ENCODE results near the gene AP2A1. TPM values are rescaled to one million over a fixed set of nuclear protein-coding genes. Genes with fewer than 3 reads are reported as not detected.

The AP2A1 gene
- total RNA-seq, 1 experiment from 2014 or later, result 72.1 TPM

DNA sequence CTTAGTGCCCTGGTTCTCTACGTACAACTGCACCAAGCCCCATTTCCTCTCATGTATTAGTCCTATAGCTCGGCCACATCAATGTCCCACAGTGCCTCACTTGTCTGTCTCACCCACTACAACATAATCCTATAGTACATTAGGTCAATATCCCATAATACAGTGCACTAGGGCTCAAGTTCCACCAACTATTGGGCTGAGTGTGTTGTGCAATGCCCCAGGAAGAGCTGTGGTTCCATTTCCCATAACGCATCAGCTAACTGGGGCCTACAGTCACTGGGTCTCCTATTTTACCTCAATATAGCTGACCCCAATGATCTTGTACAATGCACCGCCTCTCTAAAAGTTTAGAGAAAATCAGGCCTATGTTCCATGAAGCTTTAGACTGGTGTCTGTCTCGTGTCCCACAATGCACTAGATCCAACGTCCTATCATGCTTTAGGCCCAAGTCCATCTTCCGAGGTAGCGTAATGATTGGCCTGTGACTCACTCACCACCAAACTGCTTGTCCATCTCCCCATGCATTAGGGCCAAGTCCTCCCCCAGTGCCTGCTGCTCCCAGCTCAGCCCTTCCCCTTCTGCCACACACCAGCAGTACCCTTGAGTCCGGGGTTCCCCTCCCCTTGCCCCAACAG lies 25.5 kb upstream of the AP2A1 start:
- POLR2A ChIA-PET, result no interaction called here
- TF ChIP-seq, protein P1, sequence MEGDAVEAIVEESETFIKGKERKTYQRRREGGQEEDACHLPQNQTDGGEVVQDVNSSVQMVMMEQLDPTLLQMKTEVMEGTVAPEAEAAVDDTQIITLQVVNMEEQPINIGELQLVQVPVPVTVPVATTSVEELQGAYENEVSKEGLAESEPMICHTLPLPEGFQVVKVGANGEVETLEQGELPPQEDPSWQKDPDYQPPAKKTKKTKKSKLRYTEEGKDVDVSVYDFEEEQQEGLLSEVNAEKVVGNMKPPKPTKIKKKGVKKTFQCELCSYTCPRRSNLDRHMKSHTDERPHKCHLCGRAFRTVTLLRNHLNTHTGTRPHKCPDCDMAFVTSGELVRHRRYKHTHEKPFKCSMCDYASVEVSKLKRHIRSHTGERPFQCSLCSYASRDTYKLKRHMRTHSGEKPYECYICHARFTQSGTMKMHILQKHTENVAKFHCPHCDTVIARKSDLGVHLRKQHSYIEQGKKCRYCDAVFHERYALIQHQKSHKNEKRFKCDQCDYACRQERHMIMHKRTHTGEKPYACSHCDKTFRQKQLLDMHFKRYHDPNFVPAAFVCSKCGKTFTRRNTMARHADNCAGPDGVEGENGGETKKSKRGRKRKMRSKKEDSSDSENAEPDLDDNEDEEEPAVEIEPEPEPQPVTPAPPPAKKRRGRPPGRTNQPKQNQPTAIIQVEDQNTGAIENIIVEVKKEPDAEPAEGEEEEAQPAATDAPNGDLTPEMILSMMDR (IDR thresholded peaks at IDR 0.05), result no peak
- TF ChIP-seq, protein P2, sequence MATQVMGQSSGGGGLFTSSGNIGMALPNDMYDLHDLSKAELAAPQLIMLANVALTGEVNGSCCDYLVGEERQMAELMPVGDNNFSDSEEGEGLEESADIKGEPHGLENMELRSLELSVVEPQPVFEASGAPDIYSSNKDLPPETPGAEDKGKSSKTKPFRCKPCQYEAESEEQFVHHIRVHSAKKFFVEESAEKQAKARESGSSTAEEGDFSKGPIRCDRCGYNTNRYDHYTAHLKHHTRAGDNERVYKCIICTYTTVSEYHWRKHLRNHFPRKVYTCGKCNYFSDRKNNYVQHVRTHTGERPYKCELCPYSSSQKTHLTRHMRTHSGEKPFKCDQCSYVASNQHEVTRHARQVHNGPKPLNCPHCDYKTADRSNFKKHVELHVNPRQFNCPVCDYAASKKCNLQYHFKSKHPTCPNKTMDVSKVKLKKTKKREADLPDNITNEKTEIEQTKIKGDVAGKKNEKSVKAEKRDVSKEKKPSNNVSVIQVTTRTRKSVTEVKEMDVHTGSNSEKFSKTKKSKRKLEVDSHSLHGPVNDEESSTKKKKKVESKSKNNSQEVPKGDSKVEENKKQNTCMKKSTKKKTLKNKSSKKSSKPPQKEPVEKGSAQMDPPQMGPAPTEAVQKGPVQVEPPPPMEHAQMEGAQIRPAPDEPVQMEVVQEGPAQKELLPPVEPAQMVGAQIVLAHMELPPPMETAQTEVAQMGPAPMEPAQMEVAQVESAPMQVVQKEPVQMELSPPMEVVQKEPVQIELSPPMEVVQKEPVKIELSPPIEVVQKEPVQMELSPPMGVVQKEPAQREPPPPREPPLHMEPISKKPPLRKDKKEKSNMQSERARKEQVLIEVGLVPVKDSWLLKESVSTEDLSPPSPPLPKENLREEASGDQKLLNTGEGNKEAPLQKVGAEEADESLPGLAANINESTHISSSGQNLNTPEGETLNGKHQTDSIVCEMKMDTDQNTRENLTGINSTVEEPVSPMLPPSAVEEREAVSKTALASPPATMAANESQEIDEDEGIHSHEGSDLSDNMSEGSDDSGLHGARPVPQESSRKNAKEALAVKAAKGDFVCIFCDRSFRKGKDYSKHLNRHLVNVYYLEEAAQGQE (IDR thresholded peaks at IDR 0.05; ENCODE audit: insufficient read depth in 1 of 2, low read depth in 2 of 2, low read length in 1 of 2), result no peak
- no peak for TF ChIP-seq SIN3A (IDR thresholded peaks at IDR 0.05; ENCODE audit: borderline replicate concordance, insufficient read depth, low read depth, low read length)
- TF ChIP-seq POLR2AphosphoS5 (IDR thresholded peaks at IDR 0.05; ENCODE audit: low read depth, low read length), result no peak
- TF ChIP-seq TCF7L2 (IDR thresholded peaks at IDR 0.05; ENCODE audit: low read depth, low read length), result no peak
- BruUV-seq (replicated peaks), result no TSS peak
- Histone ChIP-seq H3K27ac (ENCODE audit: low read length) (no peak overlapping the region), H3K36me3 (ENCODE audit: control insufficient read depth, insufficient read depth, low read length) (no peaks in the 10 kb centered on the region), H3K27me3 (ENCODE audit: control insufficient read depth, insufficient read depth, low read length) (no peaks in the 10 kb centered on the region), H3K9me3 (ENCODE audit: control insufficient read depth, insufficient read depth, low read depth, low read length) (no peaks in the 10 kb centered on the region), H3K4me3 (ENCODE audit: low read depth in 2 of 2, low read length in 2 of 2) (no peak overlapping the region), H3K4me1 (ENCODE audit: control insufficient read depth, insufficient read depth, low read length) (no peaks in the 10 kb centered on the region)
- CTCF ChIA-PET, result interaction anchor here (0.6 kb wide), 1 partner anchor 55 kb away, joined by 10 read pairs; no protein-coding TSS in a partner anchor
- in situ Hi-C loops (cut with HindIII; ENCODE audit: low pct_unique_long_range_greater_than_20kb, low sequenced_read_pairs), result no loop called here
- intact Hi-C loops (cut with micrococcal nuclease; ENCODE audit: unreplicated experiment), result no loop called here
- no peak for ATAC-seq
- DNase-seq (ENCODE audit: low read depth, low spot score), result no peak

DNA sequence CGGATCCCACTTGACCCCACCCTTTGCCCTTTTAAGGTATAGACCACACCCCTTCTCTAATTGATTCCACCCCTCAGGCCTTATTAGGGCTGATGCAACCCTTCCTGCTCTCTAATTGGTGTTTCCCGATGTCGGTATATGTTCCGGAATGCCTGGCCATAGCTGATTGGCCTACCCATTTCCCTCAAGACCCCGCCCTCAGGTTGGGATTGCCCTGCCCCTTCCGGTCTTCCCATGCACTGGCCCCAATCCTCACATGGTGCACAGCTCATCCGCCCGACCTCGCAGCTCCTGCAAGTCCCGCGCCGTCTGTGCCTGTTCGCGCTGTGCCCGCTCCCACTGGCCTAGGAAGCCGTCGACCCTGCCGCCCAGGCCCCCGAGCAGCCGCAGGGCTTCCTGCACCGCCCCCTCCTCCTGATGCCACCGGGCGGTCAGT lies 21.8 kb upstream of the AP2A1 start:
- ATAC-seq, result 0 out of 2 replicates have a peak, but pooled peaks have one; percentile 37

More for the DNA sequence above, 21.8 kb upstream of the AP2A1 start:
- POLR2A ChIA-PET, result no interaction called here
- Histone ChIP-seq H3K4me1 (ENCODE audit: control insufficient read depth, insufficient read depth, low read length) (no peaks in the 10 kb centered on the region), H3K9me3 (ENCODE audit: control insufficient read depth, insufficient read depth, low read depth, low read length) (no peaks in the 10 kb centered on the region), H3K27me3 (ENCODE audit: control insufficient read depth, insufficient read depth, low read length) (no peaks in the 10 kb centered on the region), H3K36me3 (ENCODE audit: control insufficient read depth, insufficient read depth, low read length) (no peaks in the 10 kb centered on the region), H3K27ac (ENCODE audit: low read length) (no peak overlapping the region), H3K4me3 (ENCODE audit: low read depth in 2 of 2, low read length in 2 of 2) (no peak overlapping the region)
- BruUV-seq (replicated peaks), result no TSS peak
- DNase-seq (ENCODE audit: low read depth, low spot score), result no peak
- CTCF ChIA-PET, result no interaction called here
- intact Hi-C loops (cut with micrococcal nuclease; ENCODE audit: unreplicated experiment) (no loop called here), in situ Hi-C loops (cut with HindIII; ENCODE audit: low pct_unique_long_range_greater_than_20kb, low sequenced_read_pairs) (no loop called here)
- TF ChIP-seq, protein P2 (IDR thresholded peaks at IDR 0.05; ENCODE audit: insufficient read depth in 1 of 2, low read depth in 2 of 2, low read length in 1 of 2), result no peak
- no peak for TF ChIP-seq SIN3A (IDR thresholded peaks at IDR 0.05; ENCODE audit: borderline replicate concordance, insufficient read depth, low read depth, low read length)

Measured in Panc1 (cell line).